Stimulated activated CD4-positive, alpha-beta T cell treated with anti-CD3 and anti-CD28 coated beads, Interleukin-2, amount 100 ng/mL, for 24 hours (primary cell): ENCODE measurements around the gene VIPR1.

Source experiments
- DNase-seq, 2 donors: peaks; one replicate each; pipeline ENCODE4 v3.0.0-alpha.2; 2020

Gene VIPR1

GRCh38 chr3:42495393-42495792 is 7.0 kb upstream of the VIPR1 start:
- peak in 1 of 2 donors; percentile 9 for DNase-seq

GRCh38 chr3:42497009-42497731 is 5.3 kb upstream of the VIPR1 start:
- DNase-seq: peak in 1 of 2 donors; percentile 13

DNA sequence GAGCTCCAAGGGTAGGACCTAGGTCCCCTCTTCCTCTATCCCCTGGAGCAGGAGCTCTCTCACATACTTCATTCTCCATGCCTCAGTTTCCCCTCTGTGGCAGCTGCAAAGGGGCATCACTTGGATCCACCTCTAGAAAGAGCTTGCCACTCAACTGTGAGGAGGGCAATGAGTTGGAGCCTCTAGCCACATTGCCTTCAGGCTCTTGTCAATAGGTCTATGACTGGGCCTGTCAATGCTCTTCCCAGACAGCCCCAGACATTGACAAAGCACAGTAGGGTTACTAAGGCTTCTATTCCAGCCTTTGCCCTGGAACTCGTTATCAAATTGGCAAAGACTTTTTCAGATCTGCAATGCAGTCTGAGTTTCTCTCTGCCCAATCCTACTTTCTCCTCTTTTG is 4.4 kb upstream of the VIPR1 start:
- no peak for DNase-seq

DNA sequence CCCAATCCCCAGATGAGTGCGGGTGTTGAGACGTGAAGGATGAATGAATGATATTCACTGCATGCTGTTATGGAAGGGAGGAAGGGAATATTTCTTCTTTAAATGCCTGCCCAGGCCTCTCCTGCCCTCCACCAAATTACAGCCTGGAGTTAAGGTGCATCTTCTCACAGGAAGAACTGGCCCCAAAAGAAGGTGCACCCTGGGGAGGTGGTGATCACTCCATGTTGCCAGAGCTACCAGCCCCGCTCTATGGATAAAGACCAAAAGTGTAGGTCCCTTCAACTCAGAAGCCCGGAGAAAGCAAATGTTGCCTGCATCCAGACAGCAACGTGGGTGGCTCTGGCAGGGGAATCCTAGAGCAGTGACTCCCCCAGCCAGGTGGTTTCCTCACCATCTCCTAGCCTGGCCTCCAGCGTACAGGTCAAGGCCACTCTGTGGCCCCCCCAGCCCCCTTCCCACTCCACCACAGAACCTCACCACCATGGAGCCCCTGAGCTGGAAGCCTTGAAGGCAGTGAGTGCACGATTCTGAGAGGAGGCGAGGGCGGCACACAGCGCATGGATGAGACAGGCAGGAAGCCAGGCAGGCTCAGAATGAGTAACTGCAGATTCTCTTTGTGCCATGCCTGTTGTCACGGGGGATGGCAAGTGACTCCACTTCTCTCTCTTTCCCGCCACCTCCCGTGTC is 3.5 kb upstream of the VIPR1 start:
- peak in 1 of 2 donors; percentile 17 for DNase-seq

DNA sequence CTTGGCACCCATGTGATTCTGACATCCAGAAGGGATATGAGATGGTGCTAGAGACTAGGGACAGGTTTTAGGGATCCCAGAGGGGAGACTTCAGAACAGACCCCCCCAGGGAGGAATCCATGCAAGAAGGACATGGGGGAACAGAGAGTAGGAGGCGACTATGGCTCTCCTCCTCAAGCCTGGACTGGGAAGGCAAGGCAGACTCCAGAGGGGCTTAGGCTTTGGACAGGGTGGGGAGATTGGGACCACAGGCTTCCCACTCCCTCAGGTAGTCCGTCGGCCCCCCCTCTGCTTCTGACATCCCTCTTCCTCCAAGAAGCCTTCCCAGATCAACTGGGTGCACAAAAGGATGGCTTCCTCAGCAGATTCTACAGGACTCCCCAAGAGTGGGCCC is 3.0 kb upstream of the VIPR1 start:
- DNase-seq: peak in 1 of 2 donors; percentile 0

DNA sequence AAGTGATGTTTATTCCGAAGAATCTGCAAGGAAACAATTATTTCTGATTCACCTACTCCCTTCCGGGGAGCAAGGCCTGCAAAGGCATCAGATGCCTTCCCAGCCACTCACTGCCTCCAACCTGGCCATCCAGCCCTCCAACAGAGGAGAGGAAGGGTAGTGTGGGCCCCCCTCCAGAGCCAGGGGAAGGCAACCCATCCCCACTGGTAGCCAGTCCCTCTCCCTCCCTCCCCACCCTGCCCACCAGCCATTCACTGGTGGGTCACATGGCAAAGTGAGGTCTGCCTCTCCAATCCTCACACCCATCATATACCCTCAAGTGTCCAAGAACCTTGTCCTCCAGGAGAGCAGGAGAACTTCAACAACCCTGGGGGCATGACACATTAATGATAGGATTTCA is 2.4 kb upstream of the VIPR1 start:
- no peak for DNase-seq

GRCh38 chr3:42500909-42501308 is 1.5 kb upstream of the VIPR1 start:
- no peak for DNase-seq

- no peak for DNase-seq
Observed at GRCh38 chr3:42501321-42501680, 1.1 kb upstream of the VIPR1 start.

GRCh38 chr3:42501681-42502428 is 588 bp upstream of the VIPR1 start:
- DNase-seq: peak; percentile 68 to 70

GRCh38 chr3:42503251-42503924 is 945 bp downstream of the VIPR1 start:
- DNase-seq: peak in 1 of 2 donors; percentile 17

DNA sequence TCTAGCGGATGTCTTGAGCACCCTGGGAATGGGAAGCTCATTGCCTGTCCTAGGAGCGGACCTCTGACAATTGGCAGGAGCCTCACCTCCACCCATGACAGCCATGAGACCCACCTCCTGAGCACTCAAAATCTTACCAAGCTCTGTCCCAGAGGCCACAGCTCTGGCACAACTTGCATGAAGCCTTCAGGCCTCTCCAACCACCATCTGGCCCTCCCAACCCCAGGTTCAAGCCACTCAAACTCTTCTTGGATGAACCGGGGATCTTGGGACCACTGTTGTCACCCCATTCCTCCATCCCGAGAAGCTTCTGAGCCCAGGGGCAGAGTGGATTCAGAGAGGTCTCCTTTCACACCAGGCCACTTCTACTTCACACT is 1.5 kb downstream of the VIPR1 start:
- DNase-seq: no peak

DNA sequence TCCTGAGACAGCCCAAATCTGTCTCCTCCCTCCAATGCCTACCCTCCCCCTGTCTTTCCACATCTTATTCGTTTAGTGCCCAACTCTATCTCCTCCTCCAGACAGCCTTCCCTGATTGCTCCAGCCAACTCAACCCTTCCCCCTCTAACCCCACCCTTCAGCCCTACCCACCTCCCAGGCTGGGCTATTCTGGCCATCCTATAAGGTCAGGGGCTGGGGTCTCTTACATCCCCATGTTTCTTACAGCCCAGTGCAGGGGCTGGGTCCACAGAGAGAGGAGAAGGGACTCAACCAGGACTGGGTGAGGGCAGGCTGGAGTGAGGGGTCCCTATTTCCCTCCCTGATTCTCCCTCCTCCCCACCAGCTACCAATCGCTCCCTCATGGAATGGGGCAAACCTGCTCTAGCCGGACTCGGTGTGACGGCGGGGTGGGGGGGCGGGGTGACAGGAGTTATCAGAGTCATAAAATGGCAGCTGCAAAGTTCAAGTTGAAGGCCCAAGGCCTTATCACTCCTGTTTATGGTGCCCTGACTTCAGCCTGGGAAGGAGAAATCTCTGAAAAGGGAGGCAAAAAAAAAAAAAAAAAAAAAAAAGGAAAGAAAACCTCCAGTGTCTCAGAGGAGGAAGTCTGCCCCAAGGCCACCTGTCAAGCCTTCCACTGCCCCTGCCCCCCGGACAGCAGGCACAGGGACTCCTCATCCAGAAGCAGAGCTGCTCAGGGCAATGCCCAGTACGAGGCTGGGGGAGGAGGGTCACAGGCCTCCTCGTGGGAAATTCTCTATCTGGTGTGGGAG is 2.1 kb downstream of the VIPR1 start:
- DNase-seq: peak in 1 of 2 donors; percentile 14

GRCh38 chr3:42505128-42505848 is 2.8 kb downstream of the VIPR1 start:
- peak in 1 of 2 donors; percentile 16 for DNase-seq

- peak in 1 of 2 donors; percentile 16 for DNase-seq
Observed at GRCh38 chr3:42505849-42506410, 3.5 kb downstream of the VIPR1 start.

- no peak for DNase-seq
Observed at GRCh38 chr3:42507252-42507651, 4.8 kb downstream of the VIPR1 start.

DNA sequence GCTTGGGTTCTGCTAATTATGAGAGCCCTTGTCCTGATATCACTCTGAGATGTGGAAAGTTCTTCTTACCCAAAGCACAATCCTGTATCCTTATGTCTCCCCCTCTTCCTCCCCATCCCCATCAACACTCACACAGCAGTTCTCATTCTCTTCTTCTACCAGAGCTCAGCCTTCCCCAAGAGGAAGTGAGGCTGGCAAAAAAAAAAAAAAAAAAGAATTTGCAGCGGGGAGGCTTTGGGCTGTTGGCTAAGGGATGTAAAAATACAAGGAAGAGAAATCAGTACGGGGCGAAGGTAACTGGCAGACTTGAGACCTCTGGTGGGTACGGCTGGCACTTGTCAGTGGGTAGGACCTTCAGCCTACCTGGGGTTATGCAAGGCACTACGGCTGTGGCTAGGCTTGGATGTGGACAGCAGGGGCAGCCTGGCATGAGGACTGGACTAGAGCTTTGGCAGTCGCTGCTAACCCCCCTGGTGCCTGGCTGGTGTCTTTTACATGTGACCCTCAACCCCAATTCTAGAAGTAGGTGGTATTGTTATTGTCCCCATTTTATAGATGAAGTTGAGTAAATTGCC is 5.4 kb downstream of the VIPR1 start:
- DNase-seq: no peak

DNA sequence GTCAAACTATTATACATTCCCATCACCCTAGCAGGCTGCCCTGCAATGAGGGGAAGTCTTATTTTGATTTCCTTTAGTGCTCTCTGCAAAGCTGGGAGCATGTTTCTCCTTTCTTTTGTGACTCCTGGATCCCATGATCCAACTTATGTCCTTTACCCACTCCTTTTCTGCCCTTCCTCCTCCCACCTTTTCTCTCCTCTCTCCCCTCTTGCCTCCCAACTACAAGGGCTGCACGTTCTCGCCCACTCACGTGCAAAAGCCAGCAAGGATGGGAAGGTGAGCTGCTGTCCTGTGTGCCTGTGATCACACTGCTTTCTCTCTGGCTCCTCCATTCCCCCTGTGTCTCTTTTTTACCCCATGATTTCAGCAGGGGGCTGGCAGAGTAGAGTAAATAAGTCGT is 6.1 kb downstream of the VIPR1 start:
- DNase-seq: no peak

- DNase-seq: no peak
Observed at GRCh38 chr3:42509111-42509510, 6.7 kb downstream of the VIPR1 start.

DNA sequence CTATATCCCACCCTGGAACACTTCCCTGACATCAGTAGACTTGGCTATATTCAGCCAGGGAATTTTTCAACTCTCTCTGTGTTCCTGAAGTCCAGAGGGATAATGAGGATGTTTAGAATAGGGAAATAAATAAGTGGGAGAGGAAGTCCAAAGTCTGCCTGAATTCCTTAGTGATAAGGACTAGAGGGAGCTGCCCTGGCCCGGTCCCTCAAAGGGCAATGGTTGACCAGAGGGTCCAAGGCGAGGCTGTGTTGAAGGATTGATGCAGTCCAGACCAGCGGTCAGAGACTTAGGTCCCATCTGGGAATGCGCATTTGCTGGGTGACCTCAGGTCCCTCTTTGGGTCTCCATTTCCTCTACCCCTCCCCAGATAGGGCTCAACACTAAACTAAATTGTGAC is 7.9 kb downstream of the VIPR1 start:
- DNase-seq: no peak

- no peak for DNase-seq
Observed at GRCh38 chr3:42511201-42511600, 8.8 kb downstream of the VIPR1 start.

DNA sequence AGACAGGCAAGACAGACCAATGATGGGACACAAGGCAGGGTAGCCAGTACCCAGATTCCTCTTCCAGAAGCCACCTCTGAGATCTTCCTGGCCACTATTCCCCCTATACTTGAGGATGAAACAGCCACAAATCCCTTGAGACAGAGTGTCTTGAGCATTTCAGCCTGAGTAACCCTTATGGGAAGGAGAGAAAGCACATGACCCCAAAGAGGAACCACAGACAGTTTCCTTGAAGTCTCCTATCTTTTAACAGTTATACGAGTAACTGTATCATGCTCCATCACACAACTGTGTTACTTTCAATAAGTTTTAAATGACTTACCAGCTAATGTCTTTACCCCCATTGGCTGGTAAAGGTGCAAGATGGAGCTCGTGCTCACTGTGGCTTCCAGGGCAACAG is 9.3 kb downstream of the VIPR1 start:
- DNase-seq: no peak
